Uterus (tissue), 4 donors: ENCODE data around the gene ASTN2. TPM values are rescaled to one million over a fixed set of nuclear protein-coding genes. Genes with fewer than 3 reads are reported as not detected.

Source experiments
- DNase-seq, 2 donors: peaks; one replicate each; pipeline ENCODE4 v3.0.0-alpha.2; 2019 to 2020
- H3K27ac ChIP-seq, 2 donors: fragments of 200-600 bp; sonication (generic); 1 replicate in 1 of 2; 2 replicates in 1 of 2; pipeline ENCODE4 v1.5.1; 2016 to 2018
- H3K27me3 ChIP-seq, 2 donors: fragments of 200-600 bp; sonication (generic); one replicate each; pipeline ENCODE4 v1.5.1; 2018 to 2019; ENCODE audit warnings: control low read depth in 1 of 2
- H3K36me3 ChIP-seq, 2 donors: fragments of 200-600 bp; sonication (generic); one replicate each; pipeline ENCODE4 v1.5.1; 2019; ENCODE audit warnings: control low read depth in 1 of 2
- H3K4me1 ChIP-seq, 2 donors: fragments of 200-600 bp; sonication (generic); one replicate each; pipeline ENCODE4 v1.5.1; 2018 to 2019; ENCODE audit warnings: control low read depth in 1 of 2
- H3K4me3 ChIP-seq, 2 donors: fragments of 200-600 bp; sonication (generic); 1 replicate in 1 of 2; 2 replicates in 1 of 2; pipeline ENCODE4 v1.5.1; 2018 to 2019; ENCODE audit warnings: mild to moderate bottlenecking in 1 of 2
- H3K9me3 ChIP-seq, 2 donors: fragments of 200-600 bp; sonication (generic); one replicate each; pipeline ENCODE4 v1.5.1; 2019; ENCODE audit warnings: control low read depth in 1 of 2
- CTCF ChIP-seq, 4 experiments: fragments of 200-600 bp in 2 of 4; fragments of 450-650 bp in 2 of 4; sonication (generic) in 2 of 4; IDR thresholded peaks; one replicate each; pipeline ENCODE4 v1.5.1; 2016 to 2019; ENCODE audit warnings: antibody characterized with exemption in 4 of 4, mild to moderate bottlenecking in 2 of 4, moderate library complexity in 1 of 4
- POLR2A ChIP-seq, 2 donors: fragments of 450-650 bp; IDR thresholded peaks; one replicate each; pipeline ENCODE4 v1.6.1; 2016; ENCODE audit warnings: antibody characterized with exemption in 2 of 2, mild to moderate bottlenecking in 1 of 2, moderate library complexity in 1 of 2
- intact Hi-C: fragments of 100-400 bp; cut with DNase I; formaldehyde crosslinking; loops from one replicate; pipeline ENCODE4 v1.15.1; 2023; ENCODE audit warnings: low total_unique reads
- total RNA-seq, 4 donors: library from RNA; depleted of rRNA in 3 of 4; stranded (reverse); fragments of >200 nt in 3 of 4; gene quantifications; one replicate each; pipeline versions ENCODE4 v1.1.0 to v1.2.4, GENCODE V29; 2014 to 2023
- donor health status: DM: yes; HTN: yes; CAD: no.

The ASTN2 gene
- total RNA-seq, 4 donors from 2014 or later, result 1.8 to 8.6 (median 6.7) TPM

GRCh38 chr9:117394655-117395054 lies 20.2 kb downstream of the ASTN2 start:
- DNase-seq, result no peak
- Histone ChIP-seq H3K4me3 (no peak overlapping the region), H3K36me3 (no peaks in the 10 kb centered on the region), H3K4me1 (no peaks in the 10 kb centered on the region), H3K27ac (no peak overlapping the region), H3K9me3 (no peaks in the 10 kb centered on the region), H3K27me3 (no peaks in the 10 kb centered on the region)
- intact Hi-C loops, result no loop called here
- TF ChIP-seq CTCF (IDR thresholded peaks at IDR 0.05) (no peak), POLR2A (IDR thresholded peaks at IDR 0.05) (no peak)

- H3K9me3 ChIP-seq, result no peaks in the 10 kb centered on the region
- H3K4me3 ChIP-seq, result no peak overlapping the region
- H3K36me3 ChIP-seq, result no peaks in the 10 kb centered on the region
- no peaks in the 10 kb centered on the region for H3K4me1 ChIP-seq
- no peak overlapping the region for H3K27ac ChIP-seq
- no peak for TF ChIP-seq CTCF (IDR thresholded peaks at IDR 0.05)
- no peak for TF ChIP-seq POLR2A (IDR thresholded peaks at IDR 0.05)
- no peaks in the 10 kb centered on the region for H3K27me3 ChIP-seq
- DNase-seq, result no peak
- intact Hi-C loops, result no loop called here
Observed at GRCh38 chr9:117392992-117393391, 21.9 kb downstream of the ASTN2 start.

- no peaks in the 10 kb centered on the region for H3K9me3 ChIP-seq
- H3K27ac ChIP-seq, result no peak overlapping the region
- no peaks in the 10 kb centered on the region for H3K27me3 ChIP-seq
- H3K4me1 ChIP-seq, result no peaks in the 10 kb centered on the region
- TF ChIP-seq CTCF (IDR thresholded peaks at IDR 0.05) (no peak), POLR2A (IDR thresholded peaks at IDR 0.05) (no peak)
- no peaks in the 10 kb centered on the region for H3K36me3 ChIP-seq
- H3K4me3 ChIP-seq, result no peak overlapping the region
- intact Hi-C loops, result no loop called here
- no peak for DNase-seq
Observed at GRCh38 chr9:117387422-117387821, 27.4 kb downstream of the ASTN2 start.

- TF ChIP-seq CTCF (IDR thresholded peaks at IDR 0.05), result no peak
- TF ChIP-seq POLR2A (IDR thresholded peaks at IDR 0.05), result no peak
- no peak for DNase-seq
- Histone ChIP-seq H3K27me3 (no peaks in the 10 kb centered on the region), H3K27ac (no peak overlapping the region), H3K36me3 (no peaks in the 10 kb centered on the region), H3K9me3 (no peaks in the 10 kb centered on the region), H3K4me1 (no peaks in the 10 kb centered on the region), H3K4me3 (no peak overlapping the region)
- intact Hi-C loops, result no loop called here
Observed at GRCh38 chr9:117379341-117379740, 35.5 kb downstream of the ASTN2 start.

DNA sequence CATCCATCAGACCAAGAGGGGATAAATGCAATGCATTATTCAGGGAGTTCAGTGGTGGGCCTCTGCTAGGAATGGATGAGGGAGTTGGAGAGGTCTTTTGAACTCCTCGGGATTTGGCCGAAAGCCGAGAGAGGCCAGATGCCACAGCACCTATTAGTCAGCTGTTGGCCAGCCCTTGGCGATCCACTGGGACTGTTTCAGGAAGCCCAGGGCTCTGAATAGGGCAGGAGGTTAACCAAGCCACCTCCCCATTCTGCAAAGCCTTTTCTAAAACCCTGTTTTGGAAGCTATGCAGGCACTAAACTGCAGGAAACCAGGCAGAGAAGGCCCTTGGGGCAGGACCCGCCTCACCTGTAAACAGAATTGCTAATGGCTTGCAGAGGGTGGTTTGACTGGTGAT lies 37.8 kb downstream of the ASTN2 start:
- no peak for DNase-seq
- no peaks in the 10 kb centered on the region for H3K27me3 ChIP-seq
- intact Hi-C loops, result no loop called here
- no peak overlapping the region for H3K4me3 ChIP-seq
- H3K36me3 ChIP-seq, result no peaks in the 10 kb centered on the region
- TF ChIP-seq POLR2A (IDR thresholded peaks at IDR 0.05), result no peak
- no peak for TF ChIP-seq CTCF (IDR thresholded peaks at IDR 0.05)
- no peak overlapping the region for H3K27ac ChIP-seq
- H3K4me1 ChIP-seq, result no peaks in the 10 kb centered on the region
- H3K9me3 ChIP-seq, result no peaks in the 10 kb centered on the region
